ENCODE results near the gene ONECUT3.

ONECUT3 gene

DNA sequence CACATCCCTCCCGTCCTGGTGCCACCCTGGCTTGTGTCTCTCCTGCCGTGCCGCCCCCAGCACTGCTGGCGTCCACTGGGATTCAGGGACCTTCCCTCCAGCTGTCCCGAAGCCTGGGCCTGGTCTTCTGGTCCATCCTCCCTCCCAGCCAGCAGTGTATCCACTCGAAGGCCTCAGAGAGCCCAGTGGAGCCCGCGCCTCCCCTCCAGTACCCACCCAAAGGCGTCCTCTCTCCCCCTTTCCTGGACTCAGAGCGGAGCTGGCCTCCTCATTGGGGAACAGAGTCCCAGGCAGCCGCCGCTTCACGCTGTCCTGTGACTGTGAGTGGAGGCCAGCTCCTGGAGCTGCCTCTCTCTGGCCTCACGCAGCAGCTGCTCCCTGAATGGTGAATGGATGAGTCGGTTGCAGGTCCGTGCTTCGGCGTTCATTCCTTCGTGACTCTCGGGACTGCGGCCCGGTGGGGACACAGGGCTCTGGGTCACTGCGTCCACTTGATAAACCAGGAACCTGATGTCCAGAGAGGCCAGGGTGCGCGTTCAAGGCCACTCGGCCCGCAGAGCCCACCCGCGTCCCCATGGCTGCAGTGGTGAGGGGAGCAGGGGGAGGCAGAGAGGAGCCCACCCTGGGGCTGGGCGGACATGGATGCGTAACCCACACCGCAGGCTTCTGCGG is 12.1 kb downstream of the ONECUT3 start:
- no peak for DNase-seq
- TF ChIP-seq GATA1 (IDR thresholded peaks at IDR 0.05; ENCODE audit: low read depth, low read length) = no peak
- TF ChIP-seq POLR2A (IDR thresholded peaks at IDR 0.05; ENCODE audit: low read length) = no peak

DNA sequence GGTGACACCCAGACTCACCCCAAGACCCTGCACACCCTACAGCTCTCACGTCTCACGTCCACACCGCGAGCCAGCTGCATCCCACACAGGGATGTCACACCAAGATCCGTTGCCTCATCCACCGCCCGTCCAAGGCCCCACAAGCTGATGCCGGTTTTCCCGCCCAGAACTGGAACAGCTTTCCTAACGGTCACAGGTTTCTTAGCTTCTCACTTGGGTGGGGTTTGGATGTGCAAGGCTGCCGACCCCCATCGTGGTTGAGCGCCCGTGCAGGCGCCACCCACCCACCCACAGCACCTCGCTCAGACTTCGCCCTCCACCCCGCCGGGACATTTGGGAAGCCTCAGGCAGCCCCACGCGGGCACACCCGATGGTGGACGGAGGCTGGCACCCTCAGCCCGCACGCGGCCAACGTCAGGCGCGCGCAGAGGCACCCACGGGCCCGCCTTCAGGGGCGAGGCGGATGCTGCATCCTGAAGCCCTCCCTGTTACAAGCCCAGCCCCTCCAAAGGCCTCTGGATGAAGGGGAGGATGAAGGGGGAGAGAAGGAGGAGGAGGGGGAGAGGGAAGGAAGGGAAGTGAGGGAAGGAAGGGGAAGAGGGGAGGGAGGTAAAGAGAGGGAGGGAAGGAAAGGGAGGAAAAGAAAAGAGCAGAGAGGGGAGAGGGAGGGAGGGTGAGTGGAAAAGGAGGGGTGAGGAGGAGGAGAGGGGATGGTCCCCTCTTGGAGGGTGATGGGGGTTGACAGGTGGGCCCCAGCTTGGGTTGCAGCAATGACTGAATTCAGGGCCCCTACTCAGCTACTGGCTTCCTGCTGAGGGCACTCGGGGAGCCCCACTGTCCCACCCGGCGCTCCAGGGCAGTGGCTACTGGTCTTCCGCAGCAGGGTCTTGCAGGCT is 12.8 kb downstream of the ONECUT3 start:
- TF ChIP-seq GATA1 (IDR thresholded peaks at IDR 0.05; ENCODE audit: low read depth, low read length) = no peak
- no peak for TF ChIP-seq POLR2A (IDR thresholded peaks at IDR 0.05; ENCODE audit: low read length)
- no peak for DNase-seq

GRCh38 chr19:1766800-1767352 is 13.6 kb downstream of the ONECUT3 start:
- TF ChIP-seq GATA1 (IDR thresholded peaks at IDR 0.05; ENCODE audit: low read depth, low read length) (no peak), POLR2A (IDR thresholded peaks at IDR 0.05; ENCODE audit: low read length) (no peak)
- no peak for DNase-seq

DNA sequence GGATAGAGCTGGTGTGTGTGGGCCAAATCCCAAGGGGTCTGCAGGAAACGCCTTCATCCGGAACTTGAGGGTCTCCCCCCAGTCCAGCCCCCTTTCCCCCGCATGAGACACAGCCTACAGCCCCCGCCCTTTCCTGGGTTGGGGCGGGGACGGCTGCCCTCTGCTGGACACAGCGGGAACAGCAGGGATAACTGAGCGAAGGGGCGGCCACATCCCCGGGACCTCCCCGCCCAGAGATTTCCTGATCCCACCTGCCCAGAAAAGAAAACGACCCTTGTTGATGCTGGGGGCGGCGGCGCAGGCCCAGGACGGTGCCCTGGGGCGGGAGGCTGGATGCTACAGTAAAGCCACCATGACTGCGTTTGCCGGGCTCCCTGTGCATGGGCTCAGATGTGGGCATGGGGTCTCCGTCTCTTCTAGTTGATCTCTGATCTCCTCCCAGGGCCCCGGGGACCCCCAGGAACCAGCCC is 14.2 kb downstream of the ONECUT3 start:
- peak in 1 of 2 experiments; percentile 70 for DNase-seq
- no peak for TF ChIP-seq GATA1 (IDR thresholded peaks at IDR 0.05; ENCODE audit: low read depth, low read length)
- TF ChIP-seq POLR2A (IDR thresholded peaks at IDR 0.05; ENCODE audit: low read length) = no peak

GRCh38 chr19:1768248-1768647 is 14.9 kb downstream of the ONECUT3 start:
- TF ChIP-seq GATA1 (IDR thresholded peaks at IDR 0.05; ENCODE audit: low read depth, low read length) (no peak), POLR2A (IDR thresholded peaks at IDR 0.05; ENCODE audit: low read length) (no peak)
- DNase-seq = peak in 1 of 2 experiments; percentile 35

DNA sequence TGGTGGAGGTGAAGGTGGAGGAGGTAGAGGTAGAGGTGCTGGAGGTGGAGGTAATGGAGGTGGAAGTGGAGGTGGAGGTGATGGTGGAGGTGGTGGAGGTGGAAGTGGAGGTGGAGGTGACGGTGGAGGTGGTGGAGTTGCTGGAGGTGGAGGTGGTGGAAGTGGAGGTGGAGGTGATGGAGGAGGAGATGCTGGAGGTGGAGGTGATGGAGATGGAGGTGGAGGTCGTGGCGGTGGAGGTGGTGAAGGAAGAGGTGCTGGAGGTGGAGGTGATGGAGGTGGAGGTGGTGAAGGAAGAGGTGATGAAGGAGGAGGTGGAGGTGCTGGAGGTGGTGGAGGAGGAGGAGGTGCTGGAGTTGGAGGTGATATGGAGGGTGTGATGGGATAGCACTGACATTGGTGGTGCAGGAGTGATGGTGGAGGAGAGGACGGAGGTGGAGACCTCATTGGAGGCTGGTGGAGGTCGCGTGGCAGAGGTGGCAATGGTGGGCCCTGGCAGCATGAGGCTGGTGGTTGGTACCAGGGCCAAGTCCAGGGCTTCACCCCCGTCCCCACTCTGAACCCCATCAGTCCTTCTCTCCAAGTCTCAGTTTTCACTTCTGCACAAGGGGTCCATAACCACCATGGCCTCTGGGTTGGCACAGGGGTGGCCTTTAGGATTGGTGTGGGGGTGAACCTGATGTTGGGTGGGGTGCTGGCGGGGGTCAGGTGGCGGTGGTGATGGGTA is 15.8 kb downstream of the ONECUT3 start:
- TF ChIP-seq GATA1 (IDR thresholded peaks at IDR 0.05; ENCODE audit: low read depth, low read length) (no peak), POLR2A (IDR thresholded peaks at IDR 0.05; ENCODE audit: low read length) (no peak)
- no peak for DNase-seq

GRCh38 chr19:1769645-1769985 is 16.3 kb downstream of the ONECUT3 start:
- TF ChIP-seq POLR2A (IDR thresholded peaks at IDR 0.05; ENCODE audit: low read length) (no peak), GATA1 (IDR thresholded peaks at IDR 0.05; ENCODE audit: low read depth, low read length) (no peak)

GRCh38 chr19:1770866-1771576 is 17.7 kb downstream of the ONECUT3 start:
- DNase-seq = no peak

More at GRCh38 chr19:1769645-1769985, 16.3 kb downstream of the ONECUT3 start:
- no peak for DNase-seq

GRCh38 chr19:1773184-1773583 is 19.9 kb downstream of the ONECUT3 start:
- TF ChIP-seq GATA1 (IDR thresholded peaks at IDR 0.05; ENCODE audit: low read depth, low read length) (no peak), POLR2A (IDR thresholded peaks at IDR 0.05; ENCODE audit: low read length) (no peak)
- DNase-seq = no peak

More at GRCh38 chr19:1770866-1771576, 17.7 kb downstream of the ONECUT3 start:
- TF ChIP-seq GATA1 (IDR thresholded peaks at IDR 0.05; ENCODE audit: low read depth, low read length) (no peak), POLR2A (IDR thresholded peaks at IDR 0.05; ENCODE audit: low read length) (no peak)

DNA sequence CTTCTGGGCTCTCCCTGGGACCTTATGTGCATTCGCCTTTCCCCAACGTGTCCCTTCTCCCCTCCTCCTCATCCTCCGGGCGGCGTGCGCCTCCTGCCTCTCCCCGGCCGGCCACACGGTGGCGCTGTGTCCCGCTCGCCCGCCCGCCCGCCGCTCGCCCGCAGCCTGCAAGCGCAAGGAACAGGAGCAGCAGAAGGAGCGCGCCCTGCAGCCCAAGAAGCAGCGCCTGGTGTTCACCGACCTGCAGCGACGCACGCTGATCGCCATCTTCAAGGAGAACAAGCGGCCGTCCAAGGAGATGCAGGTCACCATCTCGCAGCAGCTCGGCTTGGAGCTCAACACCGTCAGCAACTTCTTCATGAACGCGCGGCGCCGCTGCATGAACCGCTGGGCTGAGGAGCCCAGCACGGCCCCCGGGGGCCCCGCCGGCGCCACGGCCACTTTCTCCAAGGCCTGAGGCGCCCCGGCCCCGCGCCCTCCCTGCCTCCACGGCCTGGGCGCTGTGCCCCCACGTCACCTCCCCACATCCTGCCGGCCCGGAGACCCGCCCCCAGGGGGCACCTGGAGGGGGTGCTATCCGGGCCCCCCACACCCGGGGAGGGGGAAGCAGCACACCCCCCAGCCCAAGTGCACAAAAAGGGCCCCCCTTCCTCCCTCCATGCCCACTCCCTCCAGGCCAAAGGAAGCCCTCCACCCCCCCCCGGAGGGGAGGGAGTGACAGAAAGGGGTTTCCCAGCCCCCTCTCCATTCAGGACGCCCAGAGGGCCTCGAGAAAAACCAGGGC is 21.9 kb downstream of the ONECUT3 start:
- peak; percentile 61 to 66 for DNase-seq
- TF ChIP-seq GATA1 (IDR thresholded peaks at IDR 0.05; ENCODE audit: low read depth, low read length) (no peak), POLR2A (IDR thresholded peaks at IDR 0.05; ENCODE audit: low read length) (no peak)

DNA sequence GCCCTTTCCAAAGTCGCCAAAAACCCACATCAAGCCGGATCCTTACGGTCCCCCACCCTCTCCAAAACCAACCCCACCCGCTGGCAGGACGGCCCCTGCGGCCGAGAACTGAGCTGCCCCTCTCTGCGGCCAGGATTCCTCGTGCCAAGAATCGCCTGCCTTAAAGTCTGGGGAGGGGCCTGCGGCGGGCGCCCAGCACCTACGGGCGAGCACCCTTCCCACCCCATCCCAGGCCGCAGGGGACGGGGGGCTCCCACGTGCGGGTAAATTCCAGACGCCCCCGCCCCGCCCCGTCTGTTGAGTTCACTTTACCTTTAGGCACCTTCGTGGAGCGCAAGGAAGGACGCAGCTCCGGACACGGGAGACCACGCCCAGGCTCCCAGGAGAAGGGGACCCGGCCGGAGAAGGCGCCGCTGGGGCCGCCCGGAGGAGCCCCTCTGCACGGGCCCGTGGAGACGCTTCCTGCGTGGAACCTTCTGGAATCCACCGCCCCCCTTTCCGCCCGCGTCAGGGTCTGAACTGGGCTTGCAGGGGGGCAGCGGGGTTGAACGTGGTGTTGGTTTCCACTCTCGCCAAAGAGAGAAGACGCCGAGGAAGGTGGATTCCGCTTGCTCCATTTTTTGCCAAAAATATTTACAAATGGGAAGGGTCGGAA is 22.8 kb downstream of the ONECUT3 start:
- DNase-seq = no peak
- no peak for TF ChIP-seq GATA1 (IDR thresholded peaks at IDR 0.05; ENCODE audit: low read depth, low read length)
- TF ChIP-seq POLR2A (IDR thresholded peaks at IDR 0.05; ENCODE audit: low read length) = no peak

DNA sequence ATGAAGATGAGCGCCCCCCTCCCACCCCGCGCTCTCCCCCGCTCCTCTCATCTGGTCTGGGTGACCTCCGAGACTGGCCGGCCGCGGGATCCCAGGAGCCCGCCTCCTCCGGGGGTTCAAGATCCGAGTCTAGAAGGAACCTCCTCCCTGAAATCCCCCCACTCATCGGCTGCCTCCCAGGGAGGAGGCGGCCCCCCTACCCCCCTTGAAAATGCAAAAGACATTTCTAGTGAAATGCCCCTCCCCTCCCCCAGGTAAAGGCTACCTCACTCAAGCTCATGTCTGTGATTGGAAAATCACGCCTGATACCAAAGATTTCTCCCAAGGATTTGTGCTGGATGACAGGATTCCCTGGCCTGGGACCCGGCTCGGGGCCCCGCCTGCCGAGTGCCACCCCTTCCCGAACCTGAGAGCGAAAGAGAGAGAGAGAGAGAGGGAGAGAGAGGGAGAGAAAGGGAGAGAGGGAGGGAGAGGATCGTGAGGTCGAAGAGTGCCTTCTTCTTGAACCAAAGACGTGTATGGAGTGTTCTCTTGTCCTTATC is 23.4 kb downstream of the ONECUT3 start:
- DNase-seq = no peak
- TF ChIP-seq POLR2A (IDR thresholded peaks at IDR 0.05; ENCODE audit: low read length) (no peak), GATA1 (IDR thresholded peaks at IDR 0.05; ENCODE audit: low read depth, low read length) (no peak)
